ENCODE measurements around the gene ALG9.

The ALG9 gene

DNA sequence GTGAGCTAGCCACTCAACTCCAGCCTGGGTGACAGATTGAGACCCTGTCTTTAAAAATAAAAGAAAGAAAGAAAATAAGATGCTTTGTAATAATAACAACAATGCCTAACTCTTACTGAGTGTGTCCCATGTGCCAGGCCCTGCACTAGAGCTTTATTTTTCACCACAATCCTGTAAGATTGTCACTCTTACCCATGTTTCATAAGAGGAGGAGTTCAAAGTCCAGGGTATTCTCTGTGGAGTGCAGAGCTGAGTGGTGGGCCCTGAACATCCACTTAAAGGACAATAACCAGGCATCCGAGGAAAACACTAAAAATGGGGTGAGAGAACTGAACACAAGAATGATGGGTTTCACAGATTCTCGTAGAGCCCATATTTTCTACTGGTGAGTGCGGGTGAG is 46.4 kb upstream of the ALG9 start:
- Histone ChIP-seq H3K9me3 (ENCODE audit: insufficient read depth, low read depth, low read length) (no peaks in the 10 kb centered on the region), H3K4me2 (ENCODE audit: low read depth, low read length, poor library complexity, severe bottlenecking) (no peak overlapping the region), H3K4me3 (ENCODE audit: low read length, poor library complexity, severe bottlenecking) (no peak overlapping the region), H3K9me2 (replicated peaks; ENCODE audit: low read depth, low read length) (no peaks in the 10 kb centered on the region), H3F3A (ENCODE audit: low read depth) (no peaks in the 10 kb centered on the region), H2AFZ (ENCODE audit: low read length) (no peak overlapping the region), H4K20me1 (ENCODE audit: insufficient read depth, low read length, poor library complexity, severe bottlenecking) (no peaks in the 10 kb centered on the region), H3K27me3 (ENCODE audit: insufficient read depth, low read length, poor library complexity, severe bottlenecking) (no peaks in the 10 kb centered on the region), H3K36me3 (ENCODE audit: insufficient read depth, low read length) (no peaks in the 10 kb centered on the region), H3K4me1 (ENCODE audit: insufficient read depth, low read length, poor library complexity, severe bottlenecking) (no peaks in the 10 kb centered on the region), H3K79me2 (ENCODE audit: insufficient read depth, low read length) (no peaks in the 10 kb centered on the region), H3K9ac (ENCODE audit: low read depth, low read length, poor library complexity, severe bottlenecking) (no peak overlapping the region)
- no peak for TF ChIP-seq CTCF (conservative IDR thresholded peaks at IDR 0.05; ENCODE audit: low read length)
- TF ChIP-seq EZH2phosphoT487 (IDR thresholded peaks at IDR 0.05; ENCODE audit: borderline replicate concordance) = no peak

GRCh38 chr11:111917312-111917711 is 45.9 kb upstream of the ALG9 start:
- H3K79me2 ChIP-seq (ENCODE audit: insufficient read depth, low read length) = no peaks in the 10 kb centered on the region
- no peak overlapping the region for H2AFZ ChIP-seq (ENCODE audit: low read length)
- no peak overlapping the region for H3K9ac ChIP-seq (ENCODE audit: low read depth, low read length, poor library complexity, severe bottlenecking)
- H3K4me1 ChIP-seq (ENCODE audit: insufficient read depth, low read length, poor library complexity, severe bottlenecking) = no peaks in the 10 kb centered on the region
- H3K9me2 ChIP-seq (replicated peaks; ENCODE audit: low read depth, low read length) = no peaks in the 10 kb centered on the region
- no peak for TF ChIP-seq EZH2phosphoT487 (IDR thresholded peaks at IDR 0.05; ENCODE audit: borderline replicate concordance)
- TF ChIP-seq CTCF (conservative IDR thresholded peaks at IDR 0.05; ENCODE audit: low read length) = no peak
- H3K4me2 ChIP-seq (ENCODE audit: low read depth, low read length, poor library complexity, severe bottlenecking) = no peak overlapping the region
- H3K36me3 ChIP-seq (ENCODE audit: insufficient read depth, low read length) = no peaks in the 10 kb centered on the region
- no peaks in the 10 kb centered on the region for H4K20me1 ChIP-seq (ENCODE audit: insufficient read depth, low read length, poor library complexity, severe bottlenecking)
- H3K4me3 ChIP-seq (ENCODE audit: low read length, poor library complexity, severe bottlenecking) = no peak overlapping the region
- no peaks in the 10 kb centered on the region for H3K9me3 ChIP-seq (ENCODE audit: insufficient read depth, low read depth, low read length)
- no peaks in the 10 kb centered on the region for H3F3A ChIP-seq (ENCODE audit: low read depth)
- no peaks in the 10 kb centered on the region for H3K27me3 ChIP-seq (ENCODE audit: insufficient read depth, low read length, poor library complexity, severe bottlenecking)

- Histone ChIP-seq H3K9ac (ENCODE audit: low read depth, low read length, poor library complexity, severe bottlenecking) (no peak overlapping the region), H3K9me2 (replicated peaks; ENCODE audit: low read depth, low read length) (no peaks in the 10 kb centered on the region)
- no peak for TF ChIP-seq EZH2phosphoT487 (IDR thresholded peaks at IDR 0.05; ENCODE audit: borderline replicate concordance)
- no peak for TF ChIP-seq CTCF (conservative IDR thresholded peaks at IDR 0.05; ENCODE audit: low read length)
These were observed 45.4 kb upstream of the ALG9 start for GRCh38 chr11:111916768-111917167.

More at GRCh38 chr11:111916768-111917167, 45.4 kb upstream of the ALG9 start:
- Histone ChIP-seq H3K9me3 (ENCODE audit: insufficient read depth, low read depth, low read length) (no peaks in the 10 kb centered on the region), H3K4me1 (ENCODE audit: insufficient read depth, low read length, poor library complexity, severe bottlenecking) (no peaks in the 10 kb centered on the region), H3K79me2 (ENCODE audit: insufficient read depth, low read length) (no peaks in the 10 kb centered on the region), H2AFZ (ENCODE audit: low read length) (no peak overlapping the region), H3K4me2 (ENCODE audit: low read depth, low read length, poor library complexity, severe bottlenecking) (no peak overlapping the region), H3K4me3 (ENCODE audit: low read length, poor library complexity, severe bottlenecking) (no peak overlapping the region), H3K27me3 (ENCODE audit: insufficient read depth, low read length, poor library complexity, severe bottlenecking) (no peaks in the 10 kb centered on the region), H3K36me3 (ENCODE audit: insufficient read depth, low read length) (no peaks in the 10 kb centered on the region), H3F3A (ENCODE audit: low read depth) (no peaks in the 10 kb centered on the region), H4K20me1 (ENCODE audit: insufficient read depth, low read length, poor library complexity, severe bottlenecking) (no peaks in the 10 kb centered on the region)
